Loucy (cell line): Measurements from ENCODE around the gene FANCM.

Experiments used
- H2AFZ ChIP-seq: fragments of 200-600 bp; sonication (generic); 2 replicates; pipeline ENCODE4 v1.6.0; 2016; ENCODE audit warnings: antibody characterized with exemption, mild to moderate bottlenecking, low read length, moderate library complexity
- H3F3A ChIP-seq: fragments of 200-600 bp; 2 replicates; pipeline ENCODE4 v1.6.0; 2016; ENCODE audit warnings: antibody characterized with exemption, low read depth, mild to moderate bottlenecking
- H3K27me3 ChIP-seq: fragments of 200-600 bp; sonication (generic); 2 replicates; pipeline ENCODE4 v1.6.1; 2014; ENCODE audit warnings: low read length, mild to moderate bottlenecking; ENCODE audit not compliant: insufficient read depth, poor library complexity, severe bottlenecking
- H3K36me3 ChIP-seq: fragments of 200-600 bp; sonication (generic); 2 replicates; pipeline ENCODE4 v1.6.1; 2016; ENCODE audit warnings: low read length; ENCODE audit not compliant: insufficient read depth
- H3K4me1 ChIP-seq: fragments of 200-600 bp; sonication (generic); 2 replicates; pipeline ENCODE4 v1.5.1; 2014; ENCODE audit warnings: low read length, mild to moderate bottlenecking; ENCODE audit not compliant: insufficient read depth, poor library complexity, severe bottlenecking
- H3K4me2 ChIP-seq: fragments of 200-600 bp; sonication (generic); 2 replicates; pipeline ENCODE4 v1.6.0; 2014; ENCODE audit warnings: antibody characterized with exemption, low read length, low read depth, mild to moderate bottlenecking; ENCODE audit not compliant: poor library complexity, severe bottlenecking
- H3K4me3 ChIP-seq: fragments of 200-600 bp; sonication (generic); 2 replicates; pipeline ENCODE4 v1.5.1; 2014; ENCODE audit warnings: low read length, mild to moderate bottlenecking, mixed read lengths; ENCODE audit not compliant: poor library complexity, severe bottlenecking
- H3K79me2 ChIP-seq: fragments of 200-600 bp; sonication (generic); 2 replicates; pipeline ENCODE4 v1.6.1; 2014; ENCODE audit warnings: low read length; ENCODE audit not compliant: insufficient read depth
- H3K9ac ChIP-seq: fragments of 200-600 bp; sonication (generic); 2 replicates; pipeline ENCODE4 v1.6.0; 2014; ENCODE audit warnings: mild to moderate bottlenecking, low read depth, low read length, moderate library complexity; ENCODE audit not compliant: poor library complexity, severe bottlenecking
- H3K9me2 ChIP-seq: fragments of 200-600 bp; sonication (generic); replicated peaks from 2 replicates; pipeline ENCODE4 v1.6.1; 2016; ENCODE audit warnings: low read depth, low read length, mixed read lengths
- H3K9me3 ChIP-seq: fragments of 200-600 bp; sonication (generic); 2 replicates; pipeline ENCODE4 v1.6.1; 2014; ENCODE audit warnings: mild to moderate bottlenecking, antibody characterized with exemption, low read length, low read depth; ENCODE audit not compliant: insufficient read depth
- H4K20me1 ChIP-seq: fragments of 200-600 bp; sonication (generic); 2 replicates; pipeline ENCODE4 v1.6.0; 2014; ENCODE audit warnings: antibody characterized with exemption, low read length, mild to moderate bottlenecking; ENCODE audit not compliant: insufficient read depth, poor library complexity, severe bottlenecking
- EZH2phosphoT487 ChIP-seq: fragments of 200-600 bp; IDR thresholded peaks from 2 replicates; pipeline ENCODE4 v1.6.1; 2018; ENCODE audit warnings: antibody characterized with exemption, mild to moderate bottlenecking, moderate library complexity, borderline replicate concordance
- TF ChIP-seq, protein P1 (sequence below): fragments of 200-600 bp; sonication (generic); conservative IDR thresholded peaks from 2 replicates; pipeline ENCODE4 v1.5.1; 2014; ENCODE audit warnings: mild to moderate bottlenecking, antibody characterized with exemption, low read length

FANCM gene

DNA sequence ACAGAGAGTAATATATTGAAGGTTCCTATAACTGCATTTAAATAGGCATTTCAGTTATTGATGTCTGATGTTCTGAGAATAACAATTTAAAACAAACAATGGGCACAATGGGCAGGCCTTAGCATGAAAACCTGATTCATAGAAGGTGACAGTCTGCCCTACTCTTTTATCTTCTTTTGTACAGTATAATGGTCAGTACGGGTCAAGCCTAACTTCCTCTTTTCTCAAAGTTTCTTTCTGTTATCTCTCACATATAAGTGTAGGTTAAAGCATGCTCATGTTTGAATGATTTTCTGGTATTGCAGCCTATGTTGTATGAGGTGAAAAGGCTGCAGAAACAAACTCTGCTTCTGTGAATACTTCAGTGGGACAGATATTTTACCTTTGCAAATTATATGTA lies 15.6 kb upstream of the FANCM start:
- Histone ChIP-seq H3K79me2 (no peaks in the 10 kb centered on the region), H4K20me1 (no peaks in the 10 kb centered on the region), H3F3A (no peaks in the 10 kb centered on the region), H3K36me3 (peaks cover 58% of the 10 kb centered on the region; the same call in 1 of the 2 replicates), H3K27me3 (no peaks in the 10 kb centered on the region), H3K4me1 (no peaks in the 10 kb centered on the region), H3K9me2 (no peaks in the 10 kb centered on the region), H3K9me3 (no peaks in the 10 kb centered on the region), H3K4me3 (no peak overlapping the region), H2AFZ (no peak overlapping the region), H3K4me2 (no peak overlapping the region), H3K9ac (no peak overlapping the region)
- TF ChIP-seq, protein P1, sequence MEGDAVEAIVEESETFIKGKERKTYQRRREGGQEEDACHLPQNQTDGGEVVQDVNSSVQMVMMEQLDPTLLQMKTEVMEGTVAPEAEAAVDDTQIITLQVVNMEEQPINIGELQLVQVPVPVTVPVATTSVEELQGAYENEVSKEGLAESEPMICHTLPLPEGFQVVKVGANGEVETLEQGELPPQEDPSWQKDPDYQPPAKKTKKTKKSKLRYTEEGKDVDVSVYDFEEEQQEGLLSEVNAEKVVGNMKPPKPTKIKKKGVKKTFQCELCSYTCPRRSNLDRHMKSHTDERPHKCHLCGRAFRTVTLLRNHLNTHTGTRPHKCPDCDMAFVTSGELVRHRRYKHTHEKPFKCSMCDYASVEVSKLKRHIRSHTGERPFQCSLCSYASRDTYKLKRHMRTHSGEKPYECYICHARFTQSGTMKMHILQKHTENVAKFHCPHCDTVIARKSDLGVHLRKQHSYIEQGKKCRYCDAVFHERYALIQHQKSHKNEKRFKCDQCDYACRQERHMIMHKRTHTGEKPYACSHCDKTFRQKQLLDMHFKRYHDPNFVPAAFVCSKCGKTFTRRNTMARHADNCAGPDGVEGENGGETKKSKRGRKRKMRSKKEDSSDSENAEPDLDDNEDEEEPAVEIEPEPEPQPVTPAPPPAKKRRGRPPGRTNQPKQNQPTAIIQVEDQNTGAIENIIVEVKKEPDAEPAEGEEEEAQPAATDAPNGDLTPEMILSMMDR, result no peak

DNA sequence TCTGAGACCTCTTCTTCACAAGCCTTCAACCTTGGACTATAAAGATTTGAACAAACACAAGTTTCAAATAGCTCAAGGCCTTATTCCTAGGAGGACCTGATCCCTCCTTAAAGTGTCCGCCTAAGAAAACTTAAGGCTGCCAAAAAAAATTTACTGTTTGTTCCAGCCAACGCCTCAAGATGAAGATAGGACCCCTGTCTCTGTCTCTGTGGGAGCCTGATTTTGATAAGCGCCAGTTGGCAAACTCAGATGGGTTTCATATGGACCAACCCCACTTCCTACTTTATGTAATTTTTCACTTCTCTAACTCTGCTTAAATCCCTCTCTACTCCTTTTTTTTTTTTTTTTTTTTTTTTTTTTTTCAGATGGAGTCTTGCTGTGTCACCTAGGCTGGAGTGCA lies 12.5 kb upstream of the FANCM start:
- H3K36me3 ChIP-seq, result peaks cover 28% of the 10 kb centered on the region; the same call in 1 of the 2 replicates
- no peaks in the 10 kb centered on the region for H3K4me1 ChIP-seq

DNA sequence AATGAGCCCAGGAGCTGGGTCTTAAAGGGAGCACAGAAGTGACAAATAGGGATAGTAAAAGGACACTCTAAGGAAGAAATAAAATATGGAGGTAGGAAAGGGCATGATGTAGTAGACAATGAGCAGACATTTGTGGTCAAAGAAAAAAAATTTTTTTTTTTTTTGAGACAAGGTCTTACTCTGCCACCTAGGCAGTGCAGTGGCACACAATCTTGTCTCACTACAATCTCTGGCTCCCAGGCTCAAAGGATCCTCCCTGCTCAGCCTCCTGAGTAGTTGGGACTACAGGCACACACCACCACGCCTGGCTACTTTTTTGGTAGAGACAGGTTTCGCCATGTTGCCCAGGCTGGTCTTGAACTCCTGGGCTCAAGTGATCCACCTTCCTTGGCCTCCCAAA lies 10.0 kb upstream of the FANCM start:
- no peak overlapping the region for H2AFZ ChIP-seq
- H3K4me1 ChIP-seq, result peaks cover 18% of the 10 kb centered on the region
- no peaks in the 10 kb centered on the region for H3K9me2 ChIP-seq
- H3K27me3 ChIP-seq, result no peaks in the 10 kb centered on the region
- H3K36me3 ChIP-seq, result peaks cover 7% of the 10 kb centered on the region; the same call in 1 of the 2 replicates
- H3K79me2 ChIP-seq, result peaks cover 13% of the 10 kb centered on the region; the same call in 1 of the 2 replicates
- no peaks in the 10 kb centered on the region for H3K9me3 ChIP-seq
- H3K4me3 ChIP-seq, result no peak overlapping the region
- TF ChIP-seq, protein P1, result no peak
- TF ChIP-seq EZH2phosphoT487, result no peak
- no peaks in the 10 kb centered on the region for H3F3A ChIP-seq
- H3K9ac ChIP-seq, result no peak overlapping the region
- H4K20me1 ChIP-seq, result peaks cover 7% of the 10 kb centered on the region
- no peak overlapping the region for H3K4me2 ChIP-seq

More for the DNA sequence above, 12.5 kb upstream of the FANCM start:
- no peaks in the 10 kb centered on the region for H4K20me1 ChIP-seq
- H2AFZ ChIP-seq, result no peak overlapping the region
- peaks cover 3% of the 10 kb centered on the region; the same call in 1 of the 2 replicates for H3K79me2 ChIP-seq
- no peak overlapping the region for H3K9ac ChIP-seq
- no peaks in the 10 kb centered on the region for H3K9me3 ChIP-seq
- no peak for TF ChIP-seq EZH2phosphoT487
- no peak overlapping the region for H3K4me2 ChIP-seq
- H3K4me3 ChIP-seq, result no peak overlapping the region
- H3K27me3 ChIP-seq, result no peaks in the 10 kb centered on the region
- H3F3A ChIP-seq, result no peaks in the 10 kb centered on the region
- no peaks in the 10 kb centered on the region for H3K9me2 ChIP-seq

DNA sequence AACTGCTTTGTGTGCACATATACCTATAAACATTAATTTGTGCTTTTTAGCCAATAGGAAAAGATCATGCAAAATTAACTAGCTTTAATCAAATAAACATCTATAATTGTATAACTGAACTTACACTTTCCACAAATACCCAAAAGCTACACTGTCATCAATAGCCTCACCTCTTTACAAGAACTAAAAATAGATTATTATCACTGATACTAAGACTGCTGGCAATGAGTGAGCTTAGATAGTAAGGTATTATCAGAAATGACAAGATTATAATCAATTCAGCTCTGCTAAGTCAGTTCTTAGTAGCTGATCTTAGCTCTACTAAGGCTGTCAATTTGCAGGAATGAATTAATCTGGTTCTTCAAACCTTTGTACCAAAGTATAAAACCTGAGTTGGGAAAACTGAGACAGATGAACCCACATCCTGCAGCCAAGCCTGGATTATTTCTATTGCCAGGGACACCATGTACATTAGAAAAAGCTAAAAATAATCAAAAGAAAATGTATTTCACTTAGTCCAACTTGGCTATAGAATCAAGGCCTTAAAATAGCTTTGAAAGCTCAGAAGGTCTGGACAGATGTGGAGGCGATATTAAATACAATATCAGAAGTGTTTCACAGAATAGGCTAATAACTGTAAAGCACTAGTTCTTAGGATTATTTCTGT lies 6.6 kb upstream of the FANCM start:
- peak overlapping the region; percentile 19 for H3K4me3 ChIP-seq
- no peaks in the 10 kb centered on the region for H3K36me3 ChIP-seq
- H3K4me2 ChIP-seq, result peak overlapping the region; percentile 98
- peaks cover 7% of the 10 kb centered on the region for H4K20me1 ChIP-seq
- no peaks in the 10 kb centered on the region for H3K9me2 ChIP-seq
- no peak for TF ChIP-seq EZH2phosphoT487
- TF ChIP-seq, protein P1, result no peak
- H3F3A ChIP-seq, result no peaks in the 10 kb centered on the region
- peaks cover 43% of the 10 kb centered on the region for H3K79me2 ChIP-seq
- H3K27me3 ChIP-seq, result no peaks in the 10 kb centered on the region
- H3K9me3 ChIP-seq, result no peaks in the 10 kb centered on the region
- H3K4me1 ChIP-seq, result peaks cover 33% of the 10 kb centered on the region
- peak overlapping the region; percentile 11 for H3K9ac ChIP-seq
- no peak overlapping the region for H2AFZ ChIP-seq
